Activated CD8-positive, alpha-beta T cell treated with anti-CD3 and anti-CD28 coated beads, Interleukin-2, amount 10 ng/mL, durations not matched to agents 7 days and 5 days (primary cell): ENCODE results near the gene ZNF541. TPM values are rescaled to one million over a fixed set of nuclear protein-coding genes. Genes with fewer than 3 reads are reported as not detected.

Experiments
- total RNA-seq, 2 experiments: library from RNA; stranded (reverse); gene quantifications; one replicate each; pipeline ENCODE4 v1.2.3, GENCODE V29; 2021

Gene ZNF541
- total RNA-seq, 2 experiments from 2014 or later: 0.10 to 0.13 TPM

Other genes with a start within 250 kb of the ZNF541 start
- gene C5AR2, start 241.0 kb downstream of the ZNF541 start, total RNA-seq: under 1 TPM; 0.05 to 0.21 TPM
- 10 to 100 TPM; 12.6 to 13.1 TPM for gene DHX34, start 223.8 kb downstream of the ZNF541 start, total RNA-seq
- not detected for gene MEIS3, start 153.6 kb downstream of the ZNF541 start, total RNA-seq
- gene SLC8A2, start 101.3 kb downstream of the ZNF541 start, total RNA-seq: under 1 TPM; 0.05 to 0.44 TPM
- 10 to 100 TPM; 12.6 to 13.0 TPM for gene KPTN, start 88.9 kb downstream of the ZNF541 start, total RNA-seq
- 100 to 1,000 TPM in 1 of 2 experiments, 10 to 100 TPM in 1; 90.0 to 103 TPM for gene NAPA, start 58.1 kb downstream of the ZNF541 start, total RNA-seq
- gene BICRA, start 36.0 kb upstream of the ZNF541 start, total RNA-seq: 10 to 100 TPM; 15.0 to 17.6 TPM
- gene EHD2, start 140.3 kb upstream of the ZNF541 start, total RNA-seq: under 1 TPM in 1 of 2 experiments, not detected in 1; 0.34 TPM
- 100 to 1,000 TPM; 244 to 272 TPM for gene NOP53, start 172.4 kb upstream of the ZNF541 start, total RNA-seq
- 100 to 1,000 TPM; 132 to 140 TPM for gene SELENOW, start 205.6 kb upstream of the ZNF541 start, total RNA-seq
- gene TPRX1, start 231.4 kb upstream of the ZNF541 start, total RNA-seq: not detected
- not detected for gene CRX, start 248.8 kb upstream of the ZNF541 start, total RNA-seq